ENCODE measurements around the gene SBK1. TPM values are rescaled to one million over a fixed set of nuclear protein-coding genes. Genes with fewer than 3 reads are reported as not detected.

The SBK1 gene
- total and polyA plus RNA-seq, 2 of the 4 experiments (the other 2 are of a cell fraction): under 0.01 to 0.05 TPM

- no peak overlapping the region for H2BK120ac ChIP-seq (ENCODE audit: low read depth, low read length)
- no peak overlapping the region for H2AFZ ChIP-seq (replicated peaks; ENCODE audit: low read length, poor library complexity)
- H2BK20ac ChIP-seq (ENCODE audit: low read depth, low read length): no peak overlapping the region
- no peaks in the 10 kb centered on the region for H3K9me1 ChIP-seq (ENCODE audit: insufficient read depth, low read length)
- H2BK5ac ChIP-seq (ENCODE audit: low read depth, low read length, poor library complexity, severe bottlenecking): no peak overlapping the region
- POLR2A ChIA-PET (ENCODE audit: unreplicated experiment): no interaction called here
- no peaks in the 10 kb centered on the region for H3K9me3 ChIP-seq (ENCODE audit: control insufficient read depth, insufficient read depth, low read length)
- TF ChIP-seq NFE2L2 (IDR thresholded peaks at IDR 0.05; ENCODE audit: low read depth, low read length): no peak
- TF ChIP-seq MAFK (IDR thresholded peaks at IDR 0.05; ENCODE audit: low read depth, low read length): no peak
- TF ChIP-seq FOS (IDR thresholded peaks at IDR 0.05; ENCODE audit: low read depth, low read length): no peak
- no peak for TF ChIP-seq RCOR1 (IDR thresholded peaks at IDR 0.05; ENCODE audit: insufficient replicate concordance, low read length)
- TF ChIP-seq, protein P1, sequence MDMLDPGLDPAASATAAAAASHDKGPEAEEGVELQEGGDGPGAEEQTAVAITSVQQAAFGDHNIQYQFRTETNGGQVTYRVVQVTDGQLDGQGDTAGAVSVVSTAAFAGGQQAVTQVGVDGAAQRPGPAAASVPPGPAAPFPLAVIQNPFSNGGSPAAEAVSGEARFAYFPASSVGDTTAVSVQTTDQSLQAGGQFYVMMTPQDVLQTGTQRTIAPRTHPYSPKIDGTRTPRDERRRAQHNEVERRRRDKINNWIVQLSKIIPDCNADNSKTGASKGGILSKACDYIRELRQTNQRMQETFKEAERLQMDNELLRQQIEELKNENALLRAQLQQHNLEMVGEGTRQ (IDR thresholded peaks at IDR 0.05; ENCODE audit: low read depth, low read length): no peak
- no peak for TF ChIP-seq RAD21 (IDR thresholded peaks at IDR 0.05; ENCODE audit: low read length)
- no peaks in the 10 kb centered on the region for H3K79me1 ChIP-seq (ENCODE audit: low read depth in 1 of 2, low read length in 2 of 2)
- no peak overlapping the region for H3K14ac ChIP-seq (replicated peaks; ENCODE audit: low read depth, low read length)
- in situ Hi-C loops (cut with MboI; ENCODE audit: low sequenced_read_pairs): no loop called here
- no peak overlapping the region for H2BK15ac ChIP-seq (ENCODE audit: low read depth, low read length)
- no peak overlapping the region for H2AK9ac ChIP-seq (replicated peaks; ENCODE audit: low read depth, low read length, poor library complexity)
- no peak overlapping the region for H3K18ac ChIP-seq (ENCODE audit: low read depth, low read length)
- no peak overlapping the region for H3K27ac ChIP-seq (ENCODE audit: insufficient read depth, low read length)
- no peaks in the 10 kb centered on the region for H3K36me3 ChIP-seq (ENCODE audit: control insufficient read depth, insufficient read depth, low read length)
- H3K4me1 ChIP-seq (ENCODE audit: control insufficient read depth, insufficient read depth, low read length): no peaks in the 10 kb centered on the region
- no peak for DNase-seq
- H3K4me2 ChIP-seq (ENCODE audit: low read depth, low read length): no peak overlapping the region
- no peak for ATAC-seq (ENCODE audit: low read depth)
- H2AK5ac ChIP-seq (ENCODE audit: low read depth, low read length): no peak overlapping the region
- H3K23ac ChIP-seq (ENCODE audit: low read depth, low read length): no peak overlapping the region
- H3K4me3 ChIP-seq (ENCODE audit: insufficient read depth, low read depth, low read length): no peak overlapping the region
- BruUV-seq (replicated peaks): no TSS peak
- no peaks in the 10 kb centered on the region for H4K20me1 ChIP-seq (ENCODE audit: insufficient read depth, low read length)
- H3K56ac ChIP-seq (ENCODE audit: extremely low read depth, insufficient read depth, low read length): no peak overlapping the region
- no peak overlapping the region for H4K8ac ChIP-seq (ENCODE audit: low read depth in 2 of 2, low read length in 2 of 2)
- CTCF ChIA-PET: no interaction called here
- no peak overlapping the region for H3K4ac ChIP-seq (ENCODE audit: low read depth, low read length)
- H3K9ac ChIP-seq (ENCODE audit: low read depth, low read length): no peak overlapping the region
- H4K91ac ChIP-seq (ENCODE audit: insufficient read depth, low read depth, low read length): no peak overlapping the region
- dilution Hi-C loops (cut with HindIII; ENCODE audit: low sequenced_read_pairs, unreplicated experiment): no loop called here
- H3K27me3 ChIP-seq (ENCODE audit: control insufficient read depth, insufficient read depth, low read length): peaks cover 9% of the 10 kb centered on the region
- H4K5ac ChIP-seq (ENCODE audit: low read depth, low read length): no peak overlapping the region
- intact Hi-C loops (cut with micrococcal nuclease): no loop called here
These were observed 10.8 kb downstream of the SBK1 start for GRCh38 chr16:28303132-28303531.

Data from IMR-90 (cell line).